K562 (cell line): Measurements from ENCODE around the gene CCN5. TPM values are rescaled to one million over a fixed set of nuclear protein-coding genes. Genes with fewer than 3 reads are reported as not detected.
A peak's percentile ranks its signal among the peaks of the same experiment; 100 is the strongest.

Source experiments
- ATAC-seq: fragments of 200-7000 bp; cut with Tn5 transposase; 3 replicates; pipeline ENCODE4 v1.9.1; 2020; ENCODE audit warnings: moderate library complexity
- BruUV-seq: library from RNA; stranded (reverse); fragments of 400-500 nt; replicated peaks from 2 replicates; lab custom pipeline; 2021; lab: Mats Ljungman, UMichigan
- CTCF ChIA-PET: fragments of 300-600 bp; formaldehyde crosslinking; extraction: SDS; loops from one replicate; lab custom pipeline; 2021; ENCODE audit warnings: low intra/inter-chr PET ratio; lab: Yijun Ruan, JAX
- POLR2A ChIA-PET: fragments of 300-600, 350-650 bp; sonication (Branson Sonifier 250); formaldehyde crosslinking; extraction: SDS; loops from one replicate; lab custom pipeline; 2021; ENCODE audit warnings: antibody characterized with exemption, inconsistent platforms; lab: Yijun Ruan, JAX
- DNase-seq, 4 experiments: peaks; one replicate each; pipeline versions ENCODE4 v3.0.0 to v3.0.0-alpha.2; 2011 to 2018; ENCODE audit warnings: low spot score in 3 of 4, mixed read lengths in 3 of 4; ENCODE audit errors: extremely low read depth in 1 of 4
- FAIRE-seq: peaks from 2 replicates; lab custom pipeline; 2011; peaks lifted over from hg19 to GRCh38; lab: Jason Lieb, UNC
- H2AFZ ChIP-seq: 2 replicates; pipeline ENCODE4 v1.6.0; 2011; ENCODE audit warnings: low read depth, low read length, control low read depth, inconsistent platforms
- H3K27ac ChIP-seq: fragments of 200-600 bp; 3 replicates; pipeline ENCODE4 v1.8.0; 2011; ENCODE audit warnings: low read depth, mild to moderate bottlenecking, control low read depth, inconsistent platforms, low read length, moderate library complexity, mixed read lengths; ENCODE audit errors: extremely low read depth
- H3K27me3 ChIP-seq, 2 experiments: fragments of 300-600 bp in 1 of 2; 2 replicates in 1 of 2; 3 replicates in 1 of 2; pipeline versions ENCODE4 v1.6.0 to v1.8.0; 2011; ENCODE audit warnings: inconsistent platforms in 2 of 2, low read length in 2 of 2, mild to moderate bottlenecking in 1 of 2, mixed read lengths in 1 of 2, moderate library complexity in 1 of 2; ENCODE audit not compliant: control insufficient read depth in 2 of 2, insufficient read depth in 2 of 2
- H3K36me3 ChIP-seq: fragments of 300-600 bp; 3 replicates; pipeline ENCODE4 v1.8.0; 2011; ENCODE audit warnings: mild to moderate bottlenecking, low read length, inconsistent platforms; ENCODE audit not compliant: control insufficient read depth, insufficient read depth
- H3K4me1 ChIP-seq, 2 experiments: fragments of 200-600 bp in 1 of 2; replicated peaks in 1 of 2; 2 replicates in 1 of 2; 3 replicates in 1 of 2; pipeline versions ENCODE4 v1.5.1 to v1.8.0; 2011; ENCODE audit warnings: inconsistent platforms in 2 of 2, low read length in 2 of 2, mild to moderate bottlenecking in 1 of 2, mixed read lengths in 1 of 2, moderate library complexity in 1 of 2; ENCODE audit not compliant: control insufficient read depth in 2 of 2, insufficient read depth in 2 of 2
- H3K4me2 ChIP-seq: 2 replicates; pipeline ENCODE4 v1.6.1; 2011; ENCODE audit warnings: low read length, control low read depth, inconsistent platforms, mixed read lengths; ENCODE audit not compliant: insufficient read depth
- H3K4me3 ChIP-seq: fragments of 200-600 bp; sonication (generic), shearing (Covaris generic); 2 replicates; pipeline ENCODE4 v1.5.1; 2016; ENCODE audit warnings: control low read depth, inconsistent platforms
- H3K79me2 ChIP-seq: fragments of 200-600 bp; 3 replicates; pipeline ENCODE4 v1.8.0; 2011; ENCODE audit warnings: low read length, inconsistent platforms; ENCODE audit not compliant: control insufficient read depth, insufficient read depth
- H3K9ac ChIP-seq, 2 experiments: 2 replicates each; pipeline versions ENCODE4 v1.6.0 to v1.6.1; 2011; ENCODE audit warnings: low read depth in 2 of 2, low read length in 2 of 2, control low read depth in 1 of 2, inconsistent platforms in 1 of 2, mild to moderate bottlenecking in 1 of 2, mixed read lengths in 1 of 2; ENCODE audit not compliant: insufficient read depth in 1 of 2
- H3K9me1 ChIP-seq: one replicate; pipeline ENCODE4 v1.6.0; 2011; ENCODE audit warnings: inconsistent platforms, mild to moderate bottlenecking, low read length, moderate library complexity; ENCODE audit not compliant: control insufficient read depth, insufficient read depth
- H3K9me3 ChIP-seq: replicated peaks from 2 replicates; pipeline ENCODE4 v1.5.1; 2011; ENCODE audit warnings: low read depth, low read length, inconsistent platforms; ENCODE audit not compliant: control insufficient read depth, insufficient read depth
- H4K20me1 ChIP-seq: replicated peaks from 2 replicates; pipeline ENCODE4 v1.6.1; 2011; ENCODE audit warnings: low read length, inconsistent platforms, mixed read lengths; ENCODE audit not compliant: control insufficient read depth, insufficient read depth
- EGR1 ChIP-seq: fragments of 450-650 bp; conservative IDR thresholded peaks from 2 replicates; pipeline ENCODE4 v1.6.1; 2017; ENCODE audit warnings: mild to moderate bottlenecking
- ELK1 ChIP-seq: sonication (generic); formaldehyde crosslinking; IDR thresholded peaks from 2 replicates; pipeline ENCODE4 v1.8.1; 2022; ENCODE audit warnings: missing genetic modification reagents
- MAZ ChIP-seq, 2 experiments: fragments of 450-650 bp in 1 of 2; sonication (generic) in 1 of 2; formaldehyde crosslinking; IDR thresholded peaks in 1 of 2; conservative IDR thresholded peaks in 1 of 2; 2 replicates each; pipeline versions ENCODE4 v1.4.0 to v1.5.0; 2020; ENCODE audit warnings: mild to moderate bottlenecking in 1 of 2, missing genetic modification reagents in 1 of 2
- RB1 ChIP-seq: fragments of 450-650 bp; IDR thresholded peaks from 2 replicates; pipeline ENCODE4 v1.6.1; 2017; ENCODE audit warnings: low read depth, mild to moderate bottlenecking
- ZNF263 ChIP-seq: sonication (generic); formaldehyde crosslinking; IDR thresholded peaks from 2 replicates; pipeline ENCODE4 v1.8.0; 2022; ENCODE audit warnings: mild to moderate bottlenecking, missing genetic modification reagents, borderline replicate concordance
- WGBS: fragments of 100-300 bp; shearing (Covaris generic); methylation state at CpG from one replicate; pipeline ENCODE4 v1.1.6; 2016; ENCODE audit warnings: low coverage, mixed read lengths; ENCODE audit not compliant: insufficient coverage; ENCODE audit errors: missing lambda C conversion rate; 5-methylcytosine and 5-hydroxymethylcytosine counted together
- in situ Hi-C: fragments of 300-500 bp; cut with MboI; formaldehyde crosslinking; loops from 4 replicates; pipeline ENCODE4 v1.15.0; 2018; ENCODE audit warnings: inconsistent platforms, mixed read lengths
- intact Hi-C: fragments of 100-400 bp; cut with micrococcal nuclease; formaldehyde crosslinking; loops from 2 replicates; pipeline ENCODE4 v1.14.2; 2022
- polyA plus RNA-seq, 8 experiments: library from polyadenylated mRNA; depleted of rRNA in 4 of 8; stranded (reverse) in 5 of 8; unstranded in 3 of 8; fragments of >200 nt; fragmentation: Nextera tagmentation in 2 of 8; fragmentation: Illumina TruSeq in 1 of 8; extraction: Ambion mirVana in 2 of 8; extraction: Trizol in 1 of 8; gene quantifications; 2 replicates each; pipeline versions ENCODE4 v1.2.1 to v1.2.3, GENCODE V29; 2011 to 2014; ENCODE audit warnings: inconsistent platforms in 1 of 8, missing spikeins in 1 of 8
- total RNA-seq, 7 experiments: library from RNA; depleted of rRNA in 6 of 7; stranded (reverse); fragments of >200 nt in 6 of 7; fragmentation: Illumina TruSeq in 2 of 7; extraction: Trizol in 2 of 7; gene quantifications; 2 replicates each; pipeline versions ENCODE4 v1.2.1 to v1.2.3, GENCODE V29; 2011 to 2021; ENCODE audit warnings: low replicate concordance in 1 of 7

CCN5 gene
- total and polyA plus RNA-seq, 9 of the 15 experiments (the other 6 are each of a cell fraction or from before 2014, with no cell fraction given), result not detected

- POLR2A ChIA-PET, result no interaction called here
- H3K9me1 ChIP-seq, result no peaks in the 10 kb centered on the region
- no peak overlapping the region for H2AFZ ChIP-seq
- no peak overlapping the region for H3K4me3 ChIP-seq
- intact Hi-C loops, result no loop called here
- H3K9me3 ChIP-seq, result no peaks in the 10 kb centered on the region
- no peaks in the 10 kb centered on the region for H3K79me2 ChIP-seq
- TF ChIP-seq EGR1 (peak; percentile 28; the same call in 1 of the 2 replicates), MAZ (CRISPR knock-in tag; conservative IDR thresholded peaks at IDR 0.05 in 1 of 2, IDR thresholded peaks at IDR 0.05 in 1 of 2) (no peak), ELK1 (CRISPR knock-in tag) (no peak), ZNF263 (CRISPR knock-in tag) (peak; percentile 40; the same call in 1 of the 2 replicates), RB1 (no peak)
- TF ChIP-seq, all 486 proteins: peak for 2
- H3K9ac ChIP-seq, result no peak overlapping the region
- DNase-seq, result no peak
- no peak overlapping the region for H3K4me2 ChIP-seq
- H3K36me3 ChIP-seq, result no peaks in the 10 kb centered on the region
- no peak for ATAC-seq
- CTCF ChIA-PET, result no interaction called here
- no peaks in the 10 kb centered on the region for H3K4me1 ChIP-seq
- H3K27me3 ChIP-seq, result peaks cover 0 to 29% of the 10 kb centered on the region in 2 experiments; a peak in 4 of 5 replicates
- no peak for FAIRE-seq
- BruUV-seq, result no TSS peak
- no peak overlapping the region for H3K27ac ChIP-seq
- in situ Hi-C loops, result no loop called here
- 0% methylated on average over 5 of the region's 5 CpGs for WGBS
- peaks cover 7% of the 10 kb centered on the region; the same call in 1 of the 2 replicates for H4K20me1 ChIP-seq
Measured at GRCh38 chr20:44769481-44769863, 54.3 kb downstream of the CCN5 start.
